Hematopoietic multipotent progenitor cell treated with erythropoietin and hydrocortisone succinate and interleukin-3 and kit ligand, for 8 days (in vitro differentiated cells): ENCODE results near the gene NLRC4.
"Not testable (repeated sequence)": the region's sequence is repeated elsewhere in the genome, so short reads cannot be mapped to it uniquely, and the experiment has no call there.

Experiments used
- DNase-seq: peaks from one replicate; pipeline ENCODE4 v3.0.0-alpha.2; 2015

The NLRC4 gene

DNA sequence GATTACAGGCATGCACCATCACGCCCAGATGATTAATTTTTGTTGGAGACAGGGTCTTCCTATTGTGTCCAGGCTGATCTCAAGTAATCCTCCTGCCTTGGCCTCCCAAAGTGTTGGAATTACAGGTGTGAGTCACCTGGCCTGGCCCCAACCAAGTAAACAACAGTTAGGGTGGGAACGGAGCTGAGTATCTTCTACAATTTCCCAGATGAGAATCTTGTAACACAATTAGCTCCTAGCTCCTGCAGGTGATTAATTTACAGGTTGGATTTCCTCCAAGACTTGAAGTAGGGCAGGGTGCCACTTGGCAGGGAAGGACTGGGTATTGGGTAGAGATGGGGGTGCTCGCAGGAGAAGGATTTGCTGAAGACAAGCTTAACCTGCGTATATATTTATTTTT, 17.8 kb downstream of the NLRC4 start:
- DNase-seq, result no peak

GRCh38 chr2:32242331-32242730, 22.4 kb downstream of the NLRC4 start:
- peak; percentile 84 for DNase-seq

- DNase-seq, result no peak
Measured at GRCh38 chr2:32237996-32238395, 26.7 kb downstream of the NLRC4 start.

DNA sequence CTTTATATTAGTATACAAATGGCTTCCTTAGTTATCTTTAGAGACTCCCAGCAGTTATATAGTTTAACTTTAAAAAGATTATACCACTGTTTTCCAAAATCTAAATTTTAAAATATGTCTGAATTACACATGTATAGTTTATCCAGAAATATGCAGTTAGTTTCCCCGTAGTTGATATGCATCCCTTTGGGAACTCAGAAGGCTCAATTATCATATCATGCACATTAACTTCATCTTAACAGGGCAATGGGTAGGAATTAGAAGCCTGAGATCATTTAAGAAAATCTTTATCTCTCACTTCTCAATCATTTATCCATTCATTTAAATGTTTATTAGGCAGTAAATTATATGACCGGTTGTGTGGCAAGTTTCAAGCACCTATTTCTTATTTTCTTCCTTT, 27.2 kb downstream of the NLRC4 start:
- DNase-seq, result no peak

DNA sequence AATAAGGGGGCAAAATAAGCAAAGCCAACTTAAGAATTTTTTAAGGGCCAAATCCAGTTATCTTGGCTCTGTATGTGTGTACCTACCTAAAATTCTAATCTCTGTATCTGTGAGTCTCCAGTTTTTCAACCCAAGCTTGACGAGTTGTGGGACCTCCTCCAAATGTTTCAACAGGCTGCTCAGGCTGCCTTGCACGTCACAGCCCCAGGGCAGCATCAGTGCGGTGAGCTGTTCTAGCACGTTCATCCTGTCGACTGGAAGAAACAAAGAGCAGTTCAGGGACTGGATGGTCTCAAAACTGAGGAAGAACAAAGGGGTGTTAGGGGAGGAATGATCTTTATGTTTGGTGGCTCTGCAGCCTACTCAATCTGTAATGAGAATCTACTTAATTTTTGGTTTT, 29.4 kb downstream of the NLRC4 start:
- DNase-seq, result no peak

GRCh38 chr2:32231959-32232358, 32.7 kb downstream of the NLRC4 start:
- DNase-seq, result no peak

DNA sequence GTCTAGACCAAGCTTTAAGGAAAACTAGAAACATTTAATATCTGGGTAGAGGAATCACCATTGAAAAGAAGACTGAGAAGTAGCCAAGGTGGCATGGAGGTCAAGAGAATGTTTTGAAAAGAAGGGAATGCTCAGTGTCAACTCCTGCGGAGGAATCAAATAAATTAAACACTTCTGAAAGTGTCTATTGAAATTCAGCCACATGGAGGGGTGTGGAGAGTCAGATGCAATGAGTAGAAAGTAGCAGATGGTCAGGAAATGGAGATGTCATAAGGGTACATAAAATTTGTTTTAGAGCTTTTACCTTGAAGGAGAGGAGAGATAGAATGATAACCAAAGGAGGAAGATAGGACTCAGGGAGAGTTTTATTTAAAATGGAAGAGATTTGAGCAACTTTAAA, 35.1 kb downstream of the NLRC4 start:
- DNase-seq, result no peak

GRCh38 chr2:32228181-32228580, 36.5 kb downstream of the NLRC4 start:
- DNase-seq, result no peak

GRCh38 chr2:32227492-32227891, 37.2 kb downstream of the NLRC4 start:
- no peak for DNase-seq

DNA sequence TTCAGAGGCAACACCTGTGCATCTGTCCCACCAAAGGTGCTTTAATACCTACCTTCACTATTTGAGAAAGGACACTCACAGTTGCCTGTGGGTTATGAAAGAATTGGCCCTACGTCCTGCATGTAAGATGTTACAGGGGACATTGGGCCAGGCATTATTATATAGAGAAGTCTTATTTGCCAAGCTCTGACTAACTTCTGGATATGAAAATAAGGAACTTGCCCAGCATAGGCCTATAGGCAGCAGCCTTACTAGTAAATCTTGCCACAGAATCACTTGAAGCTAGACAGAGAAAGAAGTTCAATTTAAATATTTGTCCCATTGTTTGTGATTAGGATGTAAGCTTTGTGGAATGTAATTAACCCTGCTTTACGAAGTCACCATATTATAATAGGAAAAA, 41.7 kb downstream of the NLRC4 start:
- DNase-seq, result no peak

GRCh38 chr2:32220445-32220844, 44.2 kb downstream of the NLRC4 start:
- no peak for DNase-seq

- DNase-seq, result peak; percentile 60
Measured at GRCh38 chr2:32212295-32212694, 52.4 kb downstream of the NLRC4 start.

GRCh38 chr2:32210767-32211408, 53.8 kb downstream of the NLRC4 start:
- no peak for DNase-seq

GRCh38 chr2:32203428-32203827, 61.3 kb downstream of the NLRC4 start:
- DNase-seq, result not testable (repeated sequence)

DNA sequence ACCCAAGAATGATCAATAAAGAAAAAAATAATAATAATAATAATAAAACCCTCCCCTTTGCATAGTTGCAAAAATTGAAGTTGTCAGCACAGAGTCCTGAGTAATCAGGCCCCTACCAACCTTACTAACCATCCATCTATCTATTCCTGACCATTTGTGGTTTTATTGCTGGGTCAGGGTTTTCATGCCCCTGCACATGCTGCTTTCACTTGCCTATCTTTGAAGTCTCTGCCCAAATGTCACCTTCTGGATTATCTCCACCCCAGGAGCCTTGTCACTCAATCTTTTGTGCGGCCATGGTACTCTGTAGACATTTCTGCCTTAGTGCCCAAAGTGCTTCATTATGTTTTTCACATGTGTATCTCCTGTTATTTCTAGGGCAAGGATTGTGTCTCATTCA, 63.9 kb downstream of the NLRC4 start:
- peak; percentile 61 for DNase-seq

- no peak for DNase-seq
Measured at GRCh38 chr2:32192418-32192817, 72.3 kb downstream of the NLRC4 start.

- DNase-seq, result peak; percentile 88
Measured at GRCh38 chr2:32189011-32189410, 75.7 kb downstream of the NLRC4 start.

DNA sequence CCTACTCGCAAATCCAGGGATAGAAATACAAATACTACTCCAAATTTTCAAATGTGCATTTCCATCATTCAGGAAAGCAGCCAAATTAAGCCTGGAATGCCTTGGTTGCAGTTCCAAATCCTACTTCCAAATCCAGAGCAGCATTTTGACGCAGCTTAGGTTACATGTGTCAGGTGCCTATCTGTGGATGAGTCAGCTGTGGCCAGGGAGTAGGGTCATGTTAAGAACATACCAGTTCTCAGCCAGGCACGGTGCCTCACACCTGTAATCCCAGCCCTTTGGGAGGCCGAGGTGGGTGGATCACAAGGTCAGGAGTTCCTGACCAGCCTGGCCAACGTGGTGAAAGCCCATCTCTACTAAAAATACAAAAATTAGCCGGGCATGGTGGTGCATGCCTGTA, 82.0 kb downstream of the NLRC4 start:
- no peak for DNase-seq
